Type B pancreatic cell (in vitro differentiated cells): ENCODE measurements around the gene DAND5. TPM values are rescaled to one million over a fixed set of nuclear protein-coding genes. Genes with fewer than 3 reads are reported as not detected.

ENCODE experiments used
- DNase-seq: peaks from one replicate; pipeline ENCODE4 v3.0.0; 2021; ENCODE audit warnings: mixed read lengths; ENCODE audit not compliant: unreplicated experiment; ENCODE audit errors: extremely low spot score
- H3K27ac Mint-ChIP-seq: 2 replicates; pipeline ENCODE4 v1.8.0; 2021; ENCODE audit warnings: mild to moderate bottlenecking, mixed read lengths
- H3K27me3 Mint-ChIP-seq: 2 replicates; pipeline ENCODE4 v1.8.0; 2021; ENCODE audit warnings: mixed read lengths
- H3K36me3 Mint-ChIP-seq: 2 replicates; pipeline ENCODE4 v1.8.0; 2021; ENCODE audit warnings: mixed read lengths
- H3K4me1 Mint-ChIP-seq: one replicate; pipeline ENCODE4 v1.8.0; 2021; ENCODE audit warnings: mixed read lengths; ENCODE audit not compliant: unreplicated experiment
- H3K4me3 Mint-ChIP-seq: 2 replicates; pipeline ENCODE4 v1.8.0; 2021; ENCODE audit warnings: mild to moderate bottlenecking, mixed read lengths
- H3K9me3 Mint-ChIP-seq: 2 replicates; pipeline ENCODE4 v1.8.0; 2021; ENCODE audit warnings: mixed read lengths
- total RNA-seq: library from RNA; stranded (reverse); gene quantifications from 2 replicates; pipeline ENCODE4 v1.2.1, GENCODE V29; 2021; ENCODE audit warnings: low replicate concordance
- TF ChIP-seq, protein P1 (sequence below): fragments of 200-600 bp; sonication (generic); conservative IDR thresholded peaks from 2 replicates; pipeline ENCODE4 v1.5.0; 2021; ENCODE audit warnings: antibody characterized with exemption, mild to moderate bottlenecking

The DAND5 gene
- total RNA-seq, 1 donor from 2014 or later, result not detected

DNA sequence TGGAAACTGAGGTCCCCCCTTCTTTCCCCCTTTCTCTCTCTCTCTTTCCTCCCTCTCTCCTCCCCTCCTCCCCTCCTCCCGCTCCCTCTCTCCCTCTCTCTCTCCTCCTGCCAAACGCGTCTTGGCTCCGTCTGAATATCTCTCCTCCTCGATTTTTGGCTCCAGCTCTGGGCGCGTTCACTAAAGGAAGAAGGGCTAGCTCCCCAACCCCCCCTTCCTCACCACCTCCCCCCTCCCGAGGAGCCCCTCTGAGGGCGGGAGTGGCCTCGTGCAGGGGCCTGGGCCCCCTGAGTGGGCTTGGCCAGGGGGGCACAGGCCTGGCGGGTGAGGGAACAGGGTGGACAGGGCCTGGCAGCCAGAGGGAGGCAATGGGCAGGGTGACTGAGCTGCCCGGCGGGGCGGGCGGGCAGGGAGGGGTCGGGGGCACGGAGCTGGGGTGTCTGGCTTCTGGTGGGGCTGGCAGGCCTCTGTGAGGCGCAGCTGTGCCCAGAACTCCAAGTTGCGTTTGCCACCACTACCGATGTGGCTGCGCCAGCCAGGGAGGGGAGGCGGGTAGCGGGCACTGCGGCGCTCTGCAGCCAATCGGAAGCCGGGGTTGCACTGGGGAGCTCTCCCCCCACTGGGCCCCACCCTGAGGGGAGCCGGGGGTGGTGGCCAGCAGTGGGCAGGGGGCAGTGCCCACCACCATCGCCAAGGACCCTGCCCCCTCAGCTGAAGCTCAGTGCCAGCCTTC lies 33.0 kb downstream of the DAND5 start:
- H3K4me1 Mint-ChIP-seq, result peaks cover 4% of the 10 kb centered on the region
- TF ChIP-seq, protein P1, sequence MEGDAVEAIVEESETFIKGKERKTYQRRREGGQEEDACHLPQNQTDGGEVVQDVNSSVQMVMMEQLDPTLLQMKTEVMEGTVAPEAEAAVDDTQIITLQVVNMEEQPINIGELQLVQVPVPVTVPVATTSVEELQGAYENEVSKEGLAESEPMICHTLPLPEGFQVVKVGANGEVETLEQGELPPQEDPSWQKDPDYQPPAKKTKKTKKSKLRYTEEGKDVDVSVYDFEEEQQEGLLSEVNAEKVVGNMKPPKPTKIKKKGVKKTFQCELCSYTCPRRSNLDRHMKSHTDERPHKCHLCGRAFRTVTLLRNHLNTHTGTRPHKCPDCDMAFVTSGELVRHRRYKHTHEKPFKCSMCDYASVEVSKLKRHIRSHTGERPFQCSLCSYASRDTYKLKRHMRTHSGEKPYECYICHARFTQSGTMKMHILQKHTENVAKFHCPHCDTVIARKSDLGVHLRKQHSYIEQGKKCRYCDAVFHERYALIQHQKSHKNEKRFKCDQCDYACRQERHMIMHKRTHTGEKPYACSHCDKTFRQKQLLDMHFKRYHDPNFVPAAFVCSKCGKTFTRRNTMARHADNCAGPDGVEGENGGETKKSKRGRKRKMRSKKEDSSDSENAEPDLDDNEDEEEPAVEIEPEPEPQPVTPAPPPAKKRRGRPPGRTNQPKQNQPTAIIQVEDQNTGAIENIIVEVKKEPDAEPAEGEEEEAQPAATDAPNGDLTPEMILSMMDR, result no peak
- H3K9me3 Mint-ChIP-seq, result no peaks in the 10 kb centered on the region
- H3K36me3 Mint-ChIP-seq, result no peaks in the 10 kb centered on the region
- H3K27me3 Mint-ChIP-seq, result peaks cover 81% of the 10 kb centered on the region
- DNase-seq, result no peak
- no peak overlapping the region for H3K4me3 Mint-ChIP-seq
- no peak overlapping the region for H3K27ac Mint-ChIP-seq

DNA sequence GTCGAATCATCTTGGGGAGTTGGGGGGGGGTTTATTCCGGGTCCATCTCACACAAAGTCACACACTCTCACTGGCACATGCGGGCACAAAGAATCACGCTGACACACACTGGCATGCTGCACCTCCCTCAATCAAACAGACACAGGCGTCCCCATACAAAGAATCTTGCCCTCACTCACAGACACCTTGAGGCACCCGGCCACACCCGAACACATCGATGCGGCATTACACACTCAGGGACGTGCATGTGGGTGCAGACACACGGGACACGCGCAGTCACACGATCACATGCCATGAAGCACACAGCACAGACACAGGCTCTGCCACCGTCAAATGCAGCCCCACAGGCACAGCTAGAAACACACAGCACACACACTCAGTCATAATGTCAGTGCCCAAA lies 33.7 kb downstream of the DAND5 start:
- TF ChIP-seq, protein P1, result no peak

DNA sequence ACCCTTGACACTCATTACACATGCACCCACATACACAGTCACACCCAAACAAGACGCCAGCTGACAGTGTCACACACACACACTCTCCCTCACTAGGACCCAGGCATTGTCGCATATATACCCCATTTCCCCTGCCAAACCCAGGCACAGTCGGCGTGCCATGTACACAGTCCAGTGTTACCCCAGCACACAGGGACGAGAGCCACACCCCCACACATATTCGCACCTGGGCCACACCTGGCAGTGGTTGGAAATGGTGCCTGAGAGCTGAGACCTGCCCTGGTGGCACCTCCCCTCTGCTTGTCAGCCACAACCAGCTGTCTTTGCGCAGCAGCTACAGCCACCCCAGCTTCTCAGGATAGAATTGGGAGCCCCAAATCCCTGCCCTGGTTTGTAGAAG lies 34.9 kb downstream of the DAND5 start:
- no peak overlapping the region for H3K4me3 Mint-ChIP-seq

More for the DNA sequence above, 33.7 kb downstream of the DAND5 start:
- DNase-seq, result no peak
- Mint-ChIP-seq H3K27me3 (peaks cover 81% of the 10 kb centered on the region), H3K4me3 (no peak overlapping the region), H3K27ac (no peak overlapping the region), H3K4me1 (peaks cover under 1% of the 10 kb centered on the region), H3K9me3 (no peaks in the 10 kb centered on the region), H3K36me3 (no peaks in the 10 kb centered on the region)

DNA sequence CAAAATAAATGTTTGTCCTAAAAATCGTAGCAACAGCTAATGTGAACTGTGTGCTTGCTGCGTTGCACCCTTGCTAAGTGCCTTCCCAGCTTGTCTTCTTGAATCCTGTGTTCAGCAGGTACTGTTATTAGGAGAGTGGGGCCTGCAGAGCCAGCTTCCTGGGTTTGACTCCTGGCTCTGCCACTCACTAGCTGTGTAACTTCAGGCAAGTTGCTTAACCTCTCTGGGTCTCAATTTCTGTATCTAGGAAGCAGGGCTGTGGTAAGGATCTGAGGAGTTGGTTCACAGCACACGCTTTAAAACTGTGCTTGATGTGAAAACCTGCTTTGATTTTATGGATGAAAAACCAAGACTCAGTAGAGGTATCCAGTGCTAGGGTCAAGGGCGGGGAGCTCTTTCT lies 35.9 kb downstream of the DAND5 start:
- H3K27ac Mint-ChIP-seq, result no peak overlapping the region
- no peak for DNase-seq
- peaks cover 81% of the 10 kb centered on the region for H3K27me3 Mint-ChIP-seq
- TF ChIP-seq, protein P1, result no peak
- no peaks in the 10 kb centered on the region for H3K4me1 Mint-ChIP-seq
- H3K36me3 Mint-ChIP-seq, result no peaks in the 10 kb centered on the region
- H3K4me3 Mint-ChIP-seq, result no peak overlapping the region
- no peaks in the 10 kb centered on the region for H3K9me3 Mint-ChIP-seq

More for the DNA sequence above, 34.9 kb downstream of the DAND5 start:
- Mint-ChIP-seq H3K36me3 (no peaks in the 10 kb centered on the region), H3K27ac (no peak overlapping the region), H3K4me1 (no peaks in the 10 kb centered on the region), H3K9me3 (no peaks in the 10 kb centered on the region), H3K27me3 (peaks cover 82% of the 10 kb centered on the region)
- TF ChIP-seq, protein P1, result no peak
- DNase-seq, result no peak

DNA sequence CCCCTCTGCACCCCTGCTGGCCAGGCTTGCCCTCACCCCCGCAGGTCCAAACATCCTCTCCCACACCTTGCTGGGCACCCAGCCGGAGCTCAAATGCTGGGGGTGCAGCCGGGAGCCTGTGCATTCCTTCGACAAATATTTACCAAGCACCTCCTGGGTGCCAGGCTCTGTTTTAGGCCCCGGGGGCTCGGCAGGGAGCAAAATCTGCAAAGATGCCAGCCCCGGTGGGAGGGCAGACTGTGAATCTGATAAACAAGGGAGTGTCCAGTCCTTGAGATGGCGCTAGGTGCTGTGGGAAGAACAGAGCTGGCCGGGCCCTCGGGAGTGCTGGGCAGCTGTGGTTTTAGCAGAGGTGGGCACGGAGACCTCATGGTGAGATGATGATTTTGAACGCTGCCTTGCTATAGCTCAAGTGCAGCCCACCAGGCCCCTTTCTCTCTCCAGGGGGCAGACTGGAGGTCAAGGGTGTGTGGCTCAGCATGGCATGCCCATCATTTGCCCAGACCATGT lies 36.5 kb downstream of the DAND5 start:
- DNase-seq, result no peak
- H3K27me3 Mint-ChIP-seq, result peaks cover 81% of the 10 kb centered on the region
- H3K4me1 Mint-ChIP-seq, result no peaks in the 10 kb centered on the region
- no peaks in the 10 kb centered on the region for H3K36me3 Mint-ChIP-seq
- no peak overlapping the region for H3K27ac Mint-ChIP-seq
- TF ChIP-seq, protein P1, result no peak
- no peaks in the 10 kb centered on the region for H3K9me3 Mint-ChIP-seq
- no peak overlapping the region for H3K4me3 Mint-ChIP-seq
